KMS-11 (cell line): ENCODE measurements around the gene KRTAP10-1.

Experiments used
- H2AFZ ChIP-seq: fragments of 200-600 bp; sonication (generic); 2 replicates; pipeline ENCODE4 v1.6.1; 2016; ENCODE audit warnings: antibody characterized with exemption, mixed run types, low read depth
- H3K27ac ChIP-seq: fragments of 200-600 bp; sonication (generic); 2 replicates; pipeline ENCODE4 v1.6.1; 2016; ENCODE audit warnings: mild to moderate bottlenecking, mixed run types
- H3K27me3 ChIP-seq: fragments of 200-600 bp; sonication (generic); 2 replicates; pipeline ENCODE4 v1.6.1; 2017; ENCODE audit warnings: mild to moderate bottlenecking, low read depth, mixed run types, moderate library complexity; ENCODE audit not compliant: insufficient read depth
- H3K36me3 ChIP-seq: fragments of 200-600 bp; sonication (generic); 2 replicates; pipeline ENCODE4 v1.6.1; 2017; ENCODE audit warnings: mild to moderate bottlenecking, mixed run types; ENCODE audit not compliant: insufficient read depth
- H3K4me1 ChIP-seq: fragments of 200-600 bp; sonication (generic); 2 replicates; pipeline ENCODE4 v1.6.1; 2016; ENCODE audit warnings: mild to moderate bottlenecking, low read depth, mixed run types; ENCODE audit not compliant: poor library complexity, severe bottlenecking
- H3K4me2 ChIP-seq: fragments of 200-600 bp; sonication (generic); 2 replicates; pipeline ENCODE4 v1.7.0; 2016; ENCODE audit warnings: mild to moderate bottlenecking, mixed run types
- H3K4me3 ChIP-seq: fragments of 200-600 bp; sonication (generic); IDR thresholded peaks from 2 replicates; pipeline ENCODE4 v1.6.1; 2017; ENCODE audit warnings: low read depth, low read length, mixed read lengths; ENCODE audit not compliant: insufficient read depth
- H3K79me2 ChIP-seq: fragments of 200-600 bp; sonication (generic); 2 replicates; pipeline ENCODE4 v1.6.1; 2016; ENCODE audit warnings: low read depth, mixed run types; ENCODE audit not compliant: insufficient read depth
- H3K9ac ChIP-seq: fragments of 200-600 bp; sonication (generic); 2 replicates; pipeline ENCODE4 v1.6.1; 2016; ENCODE audit warnings: mild to moderate bottlenecking, mixed run types
- H4K20me1 ChIP-seq: fragments of 200-600 bp; sonication (generic); 2 replicates; pipeline ENCODE4 v1.6.1; 2016; ENCODE audit warnings: mild to moderate bottlenecking, mixed run types; ENCODE audit not compliant: insufficient read depth
- TF ChIP-seq, protein P1 (sequence below): fragments of 200-600 bp; sonication (generic); conservative IDR thresholded peaks from 2 replicates; pipeline ENCODE4 v1.6.1; 2017; ENCODE audit warnings: low read depth, mild to moderate bottlenecking, antibody characterized with exemption, low read length, moderate library complexity, mixed read lengths

The KRTAP10-1 gene

DNA sequence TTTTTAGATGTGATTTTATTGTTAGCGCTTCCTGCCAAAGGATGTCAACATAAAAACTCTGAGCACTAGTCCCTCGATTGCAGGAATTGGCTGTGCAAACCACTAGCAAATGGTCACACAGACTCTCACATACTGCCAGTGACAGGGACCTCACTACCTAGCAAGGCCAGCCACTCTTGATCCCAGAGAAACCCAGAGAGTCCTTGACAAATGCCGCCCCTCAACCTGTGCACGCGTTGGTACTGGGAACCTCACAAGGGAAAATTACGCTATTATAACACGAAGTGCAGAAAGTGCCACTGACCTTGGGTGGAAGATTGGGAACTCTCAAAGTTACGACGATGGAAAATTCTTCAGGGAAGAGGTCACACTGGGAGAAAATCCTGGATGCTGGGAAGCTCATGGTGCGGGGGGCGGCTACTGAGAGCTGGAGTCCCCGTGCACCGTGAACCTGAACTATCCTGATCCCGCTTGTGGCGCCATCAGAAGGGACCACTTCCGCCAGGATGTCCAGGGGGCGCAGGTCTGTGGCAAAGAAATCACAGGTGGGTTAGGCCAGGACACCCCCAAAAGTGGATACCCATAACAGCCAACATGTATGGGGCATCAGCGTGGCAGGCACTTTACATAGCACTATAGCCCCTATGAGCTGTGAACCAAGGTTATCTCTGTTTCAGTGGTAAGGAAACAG lies 27.6 kb upstream of the KRTAP10-1 start:
- peaks cover 48% of the 10 kb centered on the region for H3K27me3 ChIP-seq
- TF ChIP-seq, protein P1, sequence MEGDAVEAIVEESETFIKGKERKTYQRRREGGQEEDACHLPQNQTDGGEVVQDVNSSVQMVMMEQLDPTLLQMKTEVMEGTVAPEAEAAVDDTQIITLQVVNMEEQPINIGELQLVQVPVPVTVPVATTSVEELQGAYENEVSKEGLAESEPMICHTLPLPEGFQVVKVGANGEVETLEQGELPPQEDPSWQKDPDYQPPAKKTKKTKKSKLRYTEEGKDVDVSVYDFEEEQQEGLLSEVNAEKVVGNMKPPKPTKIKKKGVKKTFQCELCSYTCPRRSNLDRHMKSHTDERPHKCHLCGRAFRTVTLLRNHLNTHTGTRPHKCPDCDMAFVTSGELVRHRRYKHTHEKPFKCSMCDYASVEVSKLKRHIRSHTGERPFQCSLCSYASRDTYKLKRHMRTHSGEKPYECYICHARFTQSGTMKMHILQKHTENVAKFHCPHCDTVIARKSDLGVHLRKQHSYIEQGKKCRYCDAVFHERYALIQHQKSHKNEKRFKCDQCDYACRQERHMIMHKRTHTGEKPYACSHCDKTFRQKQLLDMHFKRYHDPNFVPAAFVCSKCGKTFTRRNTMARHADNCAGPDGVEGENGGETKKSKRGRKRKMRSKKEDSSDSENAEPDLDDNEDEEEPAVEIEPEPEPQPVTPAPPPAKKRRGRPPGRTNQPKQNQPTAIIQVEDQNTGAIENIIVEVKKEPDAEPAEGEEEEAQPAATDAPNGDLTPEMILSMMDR, result no peak
- no peaks in the 10 kb centered on the region for H4K20me1 ChIP-seq
- H3K36me3 ChIP-seq, result no peaks in the 10 kb centered on the region
- H3K4me1 ChIP-seq, result no peaks in the 10 kb centered on the region
- no peak overlapping the region for H3K9ac ChIP-seq
- no peak overlapping the region for H3K4me2 ChIP-seq
- no peak overlapping the region for H2AFZ ChIP-seq
- no peak overlapping the region for H3K27ac ChIP-seq
- no peaks in the 10 kb centered on the region for H3K79me2 ChIP-seq
- no peak overlapping the region for H3K4me3 ChIP-seq

DNA sequence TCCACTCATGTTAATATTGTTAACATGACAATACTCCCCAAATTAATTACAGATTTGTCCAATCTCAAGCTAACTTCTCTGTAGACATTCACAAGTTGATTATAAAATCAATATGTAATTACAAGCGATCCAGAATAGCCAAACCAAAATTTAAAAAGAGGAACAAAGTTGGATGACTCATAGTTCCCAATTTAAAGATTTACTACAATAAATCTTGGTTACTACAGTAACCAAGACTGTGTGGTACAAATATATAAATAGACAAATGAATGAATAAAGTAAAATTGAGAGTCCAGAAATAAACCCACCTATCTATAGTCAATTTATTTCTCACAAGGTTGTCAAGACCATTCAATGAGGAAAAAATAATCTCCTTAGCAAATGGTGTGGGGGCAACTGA lies 26.4 kb upstream of the KRTAP10-1 start:
- no peaks in the 10 kb centered on the region for H3K36me3 ChIP-seq
- no peak overlapping the region for H3K27ac ChIP-seq
- H3K9ac ChIP-seq, result no peak overlapping the region
- H4K20me1 ChIP-seq, result no peaks in the 10 kb centered on the region
- H2AFZ ChIP-seq, result no peak overlapping the region
- H3K27me3 ChIP-seq, result peaks cover 37% of the 10 kb centered on the region
- TF ChIP-seq, protein P1, result no peak
- H3K4me1 ChIP-seq, result no peaks in the 10 kb centered on the region
- H3K79me2 ChIP-seq, result no peaks in the 10 kb centered on the region
- no peak overlapping the region for H3K4me3 ChIP-seq
- no peak overlapping the region for H3K4me2 ChIP-seq

DNA sequence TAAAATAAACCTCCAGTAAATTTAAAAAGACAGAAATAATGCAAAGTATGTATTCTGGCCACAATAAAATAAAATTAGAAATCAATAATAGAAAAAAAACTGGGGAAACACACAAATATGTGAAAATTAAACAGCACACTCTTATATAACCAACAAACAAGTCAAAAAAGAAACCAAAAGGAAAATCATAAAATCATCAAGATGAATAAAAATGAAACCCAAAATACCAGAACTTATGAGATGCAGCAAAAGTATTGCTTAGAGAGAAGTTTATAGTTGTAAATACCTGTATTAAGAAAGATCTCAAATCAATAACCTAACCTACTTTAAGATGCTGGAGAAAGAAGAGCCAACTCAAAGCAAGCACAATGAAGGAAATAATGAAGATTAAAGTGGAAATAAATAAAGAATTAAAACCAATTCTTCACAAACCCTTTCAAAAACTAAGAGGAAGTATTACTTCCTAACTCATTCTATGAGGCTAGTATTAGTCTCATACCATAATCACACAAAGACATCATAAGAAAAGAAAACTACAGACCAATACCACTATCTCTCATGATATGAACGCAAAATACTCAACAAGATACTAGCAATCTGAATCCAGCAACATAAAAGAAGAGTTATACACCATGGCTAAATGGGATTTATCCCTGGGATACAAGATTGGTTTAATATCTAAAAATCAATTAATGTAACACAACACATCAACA lies 25.0 kb upstream of the KRTAP10-1 start:
- TF ChIP-seq, protein P1, result no peak
- Histone ChIP-seq H3K79me2 (no peaks in the 10 kb centered on the region), H3K4me3 (no peak overlapping the region), H4K20me1 (no peaks in the 10 kb centered on the region), H3K27ac (no peak overlapping the region), H2AFZ (no peak overlapping the region), H3K27me3 (peaks cover 34% of the 10 kb centered on the region; the same call in 1 of the 2 replicates), H3K4me2 (no peak overlapping the region), H3K9ac (no peak overlapping the region), H3K4me1 (no peaks in the 10 kb centered on the region), H3K36me3 (no peaks in the 10 kb centered on the region)

DNA sequence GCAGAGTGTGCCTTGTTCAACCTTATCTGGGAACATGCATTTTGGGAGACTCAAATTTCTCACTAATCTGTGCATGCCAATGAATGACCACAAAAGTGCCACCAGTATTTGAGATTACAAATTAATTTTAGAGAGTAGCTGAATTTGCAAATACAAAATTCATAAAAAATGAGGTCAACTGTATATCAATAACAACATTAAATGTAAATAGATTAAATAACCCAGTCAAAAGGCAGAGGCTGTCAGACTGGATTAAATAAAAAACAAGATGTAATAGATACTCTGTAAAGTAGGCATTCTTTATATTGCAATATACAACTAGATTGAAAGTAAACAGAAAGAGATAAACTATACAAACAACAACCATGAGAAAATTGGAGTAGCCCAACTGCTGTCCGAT lies 24.1 kb upstream of the KRTAP10-1 start:
- Histone ChIP-seq H3K4me2 (no peak overlapping the region), H3K4me3 (no peak overlapping the region)

More for the DNA sequence above, 24.1 kb upstream of the KRTAP10-1 start:
- H3K27me3 ChIP-seq, result peaks cover 32% of the 10 kb centered on the region; the same call in 1 of the 2 replicates
- no peaks in the 10 kb centered on the region for H3K79me2 ChIP-seq
- H2AFZ ChIP-seq, result no peak overlapping the region
- H3K4me1 ChIP-seq, result no peaks in the 10 kb centered on the region
- no peak overlapping the region for H3K9ac ChIP-seq
- no peak overlapping the region for H3K27ac ChIP-seq
- TF ChIP-seq, protein P1, result no peak
- no peaks in the 10 kb centered on the region for H4K20me1 ChIP-seq
- H3K36me3 ChIP-seq, result no peaks in the 10 kb centered on the region
